Measurements from ENCODE around the gene DHDH. TPM values are rescaled to one million over a fixed set of nuclear protein-coding genes. Genes with fewer than 3 reads are reported as not detected.

DHDH gene
- total RNA-seq, 1 experiment from 2014 or later: not detected

- Histone ChIP-seq H3K4me3 (ENCODE audit: insufficient read depth, low read depth, low read length) (no peak overlapping the region), H3K27me3 (ENCODE audit: control insufficient read depth, insufficient read depth, low read length) (no peaks in the 10 kb centered on the region), H3K36me3 (replicated peaks; ENCODE audit: control insufficient read depth, insufficient read depth, low read length) (peaks cover 4% of the 10 kb centered on the region)
- DNase-seq: no peak
Measured at GRCh38 chr19:48950830-48951519, 17.5 kb downstream of the DHDH start.

DNA sequence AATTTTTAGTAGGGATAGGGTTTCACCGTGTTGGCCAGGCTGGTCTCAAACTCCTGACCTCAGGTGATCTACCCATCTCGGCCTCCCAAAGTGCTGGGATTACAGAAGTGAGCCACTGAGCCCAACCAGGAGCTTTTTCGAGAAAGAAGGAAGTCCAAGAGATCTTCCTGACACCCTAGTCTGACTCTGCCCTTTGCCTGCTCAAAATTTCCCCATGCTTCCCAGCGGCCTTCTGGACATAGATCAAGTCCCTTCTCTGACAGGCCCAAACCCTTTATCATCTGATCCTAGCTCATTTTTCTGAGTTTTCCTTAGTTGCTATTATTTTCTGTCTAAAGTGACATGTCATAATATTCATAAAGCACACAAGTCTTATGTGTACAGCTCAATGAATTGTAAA, 19.6 kb downstream of the DHDH start:
- Histone ChIP-seq H3K36me3 (replicated peaks; ENCODE audit: control insufficient read depth, insufficient read depth, low read length) (peaks cover 18% of the 10 kb centered on the region), H3K4me3 (ENCODE audit: insufficient read depth, low read depth, low read length) (no peak overlapping the region), H3K27me3 (ENCODE audit: control insufficient read depth, insufficient read depth, low read length) (no peaks in the 10 kb centered on the region)
- DNase-seq: no peak

- peaks cover 19% of the 10 kb centered on the region for H3K36me3 ChIP-seq (replicated peaks; ENCODE audit: control insufficient read depth, insufficient read depth, low read length)
- H3K4me3 ChIP-seq (ENCODE audit: insufficient read depth, low read depth, low read length): peak overlapping the region; percentile 42
- no peaks in the 10 kb centered on the region for H3K27me3 ChIP-seq (ENCODE audit: control insufficient read depth, insufficient read depth, low read length)
- no peak for DNase-seq
Measured at GRCh38 chr19:48953990-48954594, 20.6 kb downstream of the DHDH start.

- Histone ChIP-seq H3K4me3 (ENCODE audit: insufficient read depth, low read depth, low read length) (peak within 1 kb of the TSS; percentile 96), H3K27me3 (ENCODE audit: control insufficient read depth, insufficient read depth, low read length) (no peaks in the 10 kb centered on the region), H3K36me3 (replicated peaks; ENCODE audit: control insufficient read depth, insufficient read depth, low read length) (peaks cover 19% of the 10 kb centered on the region)
- peak; percentile 99 for DNase-seq
Measured at GRCh38 chr19:48954595-48955307, 21.3 kb downstream of the DHDH start, which contains the start of gene BAX. Gene BAX, plus strand, starts transcription at chr19:48954875. Its CDS starts 54 bp downstream, at chr19:48954929.

- H3K27me3 ChIP-seq (ENCODE audit: control insufficient read depth, insufficient read depth, low read length): no peaks in the 10 kb centered on the region
- peak overlapping the region; percentile 96 for H3K4me3 ChIP-seq (ENCODE audit: insufficient read depth, low read depth, low read length)
- peak; percentile 40 for DNase-seq
- peaks cover 19% of the 10 kb centered on the region for H3K36me3 ChIP-seq (replicated peaks; ENCODE audit: control insufficient read depth, insufficient read depth, low read length)
Measured at GRCh38 chr19:48955308-48955958, 21.9 kb downstream of the DHDH start.

GRCh38 chr19:48958006-48958405, 24.5 kb downstream of the DHDH start:
- Histone ChIP-seq H3K36me3 (replicated peaks; ENCODE audit: control insufficient read depth, insufficient read depth, low read length) (peaks cover 25% of the 10 kb centered on the region), H3K27me3 (ENCODE audit: control insufficient read depth, insufficient read depth, low read length) (no peaks in the 10 kb centered on the region), H3K4me3 (ENCODE audit: insufficient read depth, low read depth, low read length) (no peak overlapping the region)
- DNase-seq: no peak

GRCh38 chr19:48959341-48960239, 26.1 kb downstream of the DHDH start:
- Histone ChIP-seq H3K36me3 (replicated peaks; ENCODE audit: control insufficient read depth, insufficient read depth, low read length) (peaks cover 25% of the 10 kb centered on the region), H3K27me3 (ENCODE audit: control insufficient read depth, insufficient read depth, low read length) (no peaks in the 10 kb centered on the region), H3K4me3 (ENCODE audit: insufficient read depth, low read depth, low read length) (no peak overlapping the region)
- no peak for DNase-seq

DNA sequence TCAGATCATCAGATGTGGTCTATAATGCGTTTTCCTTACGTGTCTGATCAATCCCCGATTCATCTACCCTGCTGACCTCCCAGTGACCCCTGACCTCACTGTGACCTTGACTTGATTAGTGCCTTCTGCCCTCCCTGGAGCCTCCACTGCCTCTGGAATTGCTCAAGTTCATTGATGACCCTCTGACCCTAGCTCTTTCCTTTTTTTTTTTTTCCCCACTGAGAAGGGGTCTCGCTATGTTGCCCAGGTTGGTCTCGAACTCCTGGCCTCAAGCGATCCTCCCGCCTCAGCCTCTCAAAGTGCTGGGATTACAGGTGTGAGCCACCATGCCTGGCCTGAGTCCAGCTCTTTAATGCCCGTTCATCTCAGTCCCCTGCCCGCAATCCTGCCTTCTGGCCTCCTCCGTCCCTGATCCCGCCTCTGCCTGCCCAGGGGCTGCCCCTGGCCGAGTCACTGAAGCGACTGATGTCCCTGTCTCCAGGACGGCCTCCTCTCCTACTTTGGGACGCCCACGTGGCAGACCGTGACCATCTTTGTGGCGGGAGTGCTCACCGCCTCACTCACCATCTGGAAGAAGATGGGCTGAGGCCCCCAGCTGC, 27.7 kb downstream of the DHDH start:
- Histone ChIP-seq H3K4me3 (ENCODE audit: insufficient read depth, low read depth, low read length) (no peak overlapping the region), H3K36me3 (replicated peaks; ENCODE audit: control insufficient read depth, insufficient read depth, low read length) (peaks cover 23% of the 10 kb centered on the region), H3K27me3 (ENCODE audit: control insufficient read depth, insufficient read depth, low read length) (no peaks in the 10 kb centered on the region)
- peak; percentile 44 for DNase-seq

GRCh38 chr19:48961673-48962028, 28.2 kb downstream of the DHDH start:
- Histone ChIP-seq H3K27me3 (ENCODE audit: control insufficient read depth, insufficient read depth, low read length) (no peaks in the 10 kb centered on the region), H3K4me3 (ENCODE audit: insufficient read depth, low read depth, low read length) (no peak overlapping the region), H3K36me3 (replicated peaks; ENCODE audit: control insufficient read depth, insufficient read depth, low read length) (peaks cover 25% of the 10 kb centered on the region)
- DNase-seq: peak; percentile 58

DNA sequence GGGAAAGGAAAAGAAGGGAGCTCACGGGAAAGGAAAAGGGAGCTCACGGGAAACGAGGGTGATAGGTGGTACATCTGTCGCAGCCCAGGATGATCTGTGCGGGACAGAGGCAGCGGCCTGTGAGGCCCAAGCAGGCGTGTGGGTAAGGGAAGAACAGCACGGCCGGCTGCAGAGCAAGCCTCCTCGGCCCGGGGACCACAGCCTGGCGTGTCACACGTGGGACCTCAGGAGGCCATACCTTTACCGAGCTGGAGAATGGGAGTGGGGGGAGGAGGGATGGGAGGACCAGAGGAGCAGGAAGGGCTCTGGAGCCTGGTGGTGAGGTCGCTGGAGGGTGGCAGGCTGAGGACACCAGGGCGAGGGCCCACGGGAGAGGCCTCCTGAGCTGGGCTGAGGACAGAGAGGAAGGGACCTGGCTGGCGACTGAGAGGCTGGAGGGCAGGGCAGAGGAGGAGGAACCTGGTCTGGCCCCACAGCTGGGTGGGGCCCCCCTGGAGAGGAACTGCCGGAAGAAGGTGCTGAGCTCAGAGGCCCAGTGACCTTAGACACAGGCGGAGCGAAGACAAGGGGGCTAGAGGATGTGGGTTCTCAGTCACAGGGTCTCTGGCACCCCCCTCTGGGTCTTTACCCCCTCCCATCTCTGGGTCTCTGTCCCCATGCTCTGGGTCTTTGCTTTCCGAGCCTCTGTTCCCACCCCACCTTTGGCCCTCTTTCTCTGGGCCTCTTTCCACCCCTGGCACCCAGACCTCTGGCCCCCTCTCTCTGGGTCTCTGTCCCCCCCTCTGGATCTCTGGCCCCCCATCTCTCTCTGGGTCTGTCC, 28.7 kb downstream of the DHDH start:
- DNase-seq: peak; percentile 68
- Histone ChIP-seq H3K4me3 (ENCODE audit: insufficient read depth, low read depth, low read length) (no peak overlapping the region), H3K27me3 (ENCODE audit: control insufficient read depth, insufficient read depth, low read length) (no peaks in the 10 kb centered on the region), H3K36me3 (replicated peaks; ENCODE audit: control insufficient read depth, insufficient read depth, low read length) (peaks cover 25% of the 10 kb centered on the region)

GRCh38 chr19:48962849-48963165, 29.3 kb downstream of the DHDH start:
- DNase-seq: peak; percentile 65
- H3K27me3 ChIP-seq (ENCODE audit: control insufficient read depth, insufficient read depth, low read length): no peaks in the 10 kb centered on the region
- peaks cover 23% of the 10 kb centered on the region for H3K36me3 ChIP-seq (replicated peaks; ENCODE audit: control insufficient read depth, insufficient read depth, low read length)
- no peak overlapping the region for H3K4me3 ChIP-seq (ENCODE audit: insufficient read depth, low read depth, low read length)

GRCh38 chr19:48963371-48964204, 30.1 kb downstream of the DHDH start:
- peak; percentile 94 for DNase-seq

More at GRCh38 chr19:48963371-48964204, 30.1 kb downstream of the DHDH start:
- no peaks in the 10 kb centered on the region for H3K27me3 ChIP-seq (ENCODE audit: control insufficient read depth, insufficient read depth, low read length)
- H3K36me3 ChIP-seq (replicated peaks; ENCODE audit: control insufficient read depth, insufficient read depth, low read length): peaks cover 20% of the 10 kb centered on the region
- peak overlapping the region; percentile 47 for H3K4me3 ChIP-seq (ENCODE audit: insufficient read depth, low read depth, low read length)
